SH-SY5Y (cell line): ENCODE results near the gene TSPAN8.

Experiments used
- GATA2 ChIP-seq: IDR thresholded peaks from 2 replicates; pipeline ENCODE4 v1.6.1; 2011; ENCODE audit warnings: mild to moderate bottlenecking, low read depth, low read length
- GATA3 ChIP-seq: IDR thresholded peaks from 2 replicates; pipeline ENCODE4 v1.6.1; 2011; ENCODE audit warnings: low read depth, mild to moderate bottlenecking, low read length, moderate library complexity

The TSPAN8 gene

GRCh38 chr12:71157601-71158233, at the start of gene TSPAN8:
TSS of gene TSPAN8 (minus strand) at chr12:71157999. CDS start at chr12:71157678, 321 bp downstream.
- TF ChIP-seq GATA2 (no peak), GATA3 (no peak)

- TF ChIP-seq GATA2 (no peak), GATA3 (no peak)
Observed at GRCh38 chr12:71201136-71201679, 43.4 kb upstream of the TSPAN8 start.

- TF ChIP-seq GATA2 (no peak), GATA3 (no peak)
Observed at GRCh38 chr12:71200706-71201105, 42.9 kb upstream of the TSPAN8 start.

GRCh38 chr12:71197460-71197859, 39.7 kb upstream of the TSPAN8 start:
- TF ChIP-seq GATA3 (no peak), GATA2 (no peak)

GRCh38 chr12:71195338-71195896, 37.6 kb upstream of the TSPAN8 start:
- no peak for TF ChIP-seq GATA2
- TF ChIP-seq GATA3 = no peak

GRCh38 chr12:71194657-71195056, 36.9 kb upstream of the TSPAN8 start:
- TF ChIP-seq GATA3 (no peak), GATA2 (no peak)

- no peak for TF ChIP-seq GATA3
- no peak for TF ChIP-seq GATA2
Observed at GRCh38 chr12:71193041-71193440, 35.2 kb upstream of the TSPAN8 start.

GRCh38 chr12:71191509-71192196, 33.9 kb upstream of the TSPAN8 start:
- TF ChIP-seq GATA3 (no peak), GATA2 (no peak)

- no peak for TF ChIP-seq GATA2
- no peak for TF ChIP-seq GATA3
Observed at GRCh38 chr12:71190822-71191221, 33.0 kb upstream of the TSPAN8 start.

GRCh38 chr12:71187379-71187778, 29.6 kb upstream of the TSPAN8 start:
- TF ChIP-seq GATA2 = no peak
- no peak for TF ChIP-seq GATA3

- TF ChIP-seq GATA3 (no peak), GATA2 (no peak)
Observed at GRCh38 chr12:71186571-71187288, 28.9 kb upstream of the TSPAN8 start.

GRCh38 chr12:71183846-71184245, 26.0 kb upstream of the TSPAN8 start:
- TF ChIP-seq GATA3 (no peak), GATA2 (no peak)

- TF ChIP-seq GATA2 (no peak), GATA3 (no peak)
Observed at GRCh38 chr12:71183018-71183417, 25.2 kb upstream of the TSPAN8 start.

GRCh38 chr12:71178162-71178561, 20.4 kb upstream of the TSPAN8 start:
- TF ChIP-seq GATA3 = no peak
- TF ChIP-seq GATA2 = no peak

GRCh38 chr12:71174825-71175224, 17.0 kb upstream of the TSPAN8 start:
- TF ChIP-seq GATA3 (no peak), GATA2 (no peak)

GRCh38 chr12:71174146-71174545, 16.3 kb upstream of the TSPAN8 start:
- no peak for TF ChIP-seq GATA3

- TF ChIP-seq GATA3 (no peak), GATA2 (no peak)
Observed at GRCh38 chr12:71170456-71170855, 12.7 kb upstream of the TSPAN8 start.
